Measurements from ENCODE around the gene SAMD4B. TPM values are rescaled to one million over a fixed set of nuclear protein-coding genes. Genes with fewer than 3 reads are reported as not detected.
A peak's percentile ranks its signal among the peaks of the same experiment; 100 is the strongest.

The SAMD4B gene
- total RNA-seq, 1 experiment from 2014 or later, result 129 TPM

GRCh38 chr19:39389631-39390414 is 47.6 kb downstream of the SAMD4B start:
- DNase-seq (ENCODE audit: low read depth), result no peak

GRCh38 chr19:39390451-39390750 is 48.2 kb downstream of the SAMD4B start:
- no peak for DNase-seq (ENCODE audit: low read depth)

GRCh38 chr19:39390751-39391437 is 48.7 kb downstream of the SAMD4B start, which contains the start of the genes MED29 and PAF1:
Gene MED29, plus strand, starts transcription at chr19:39391378. Its CDS starts 45 bp downstream, at chr19:39391423.
Gene PAF1, minus strand, starts transcription at chr19:39391106. Its CDS starts 242 bp downstream, at chr19:39390864.
- DNase-seq (ENCODE audit: low read depth), result peak; percentile 100

GRCh38 chr19:39397360-39398296 is 55.4 kb downstream of the SAMD4B start:
- peak; percentile 89 for DNase-seq (ENCODE audit: low read depth)

- DNase-seq (ENCODE audit: low read depth), result peak; percentile 78
Measured at GRCh38 chr19:39398297-39398864, 56.2 kb downstream of the SAMD4B start.

GRCh38 chr19:39399668-39400050 is 57.4 kb downstream of the SAMD4B start:
- no peak for DNase-seq (ENCODE audit: low read depth)

GRCh38 chr19:39400061-39400460 is 57.8 kb downstream of the SAMD4B start:
- DNase-seq (ENCODE audit: low read depth), result no peak

- no peak for DNase-seq (ENCODE audit: low read depth)
Measured at GRCh38 chr19:39401070-39401548, 58.9 kb downstream of the SAMD4B start.

GRCh38 chr19:39401549-39402345 is 59.5 kb downstream of the SAMD4B start:
- peak; percentile 61 for DNase-seq (ENCODE audit: low read depth)

GRCh38 chr19:39402346-39403300 is 60.4 kb downstream of the SAMD4B start:
- peak; percentile 78 for DNase-seq (ENCODE audit: low read depth)

- DNase-seq (ENCODE audit: low read depth), result peak; percentile 97
Measured at GRCh38 chr19:39403331-39404312, 61.4 kb downstream of the SAMD4B start.

GRCh38 chr19:39405261-39405957 is 63.2 kb downstream of the SAMD4B start:
- DNase-seq (ENCODE audit: low read depth), result no peak

- peak; percentile 21 for DNase-seq (ENCODE audit: low read depth)
Measured at GRCh38 chr19:39405958-39406655, 63.9 kb downstream of the SAMD4B start.

- DNase-seq (ENCODE audit: low read depth), result peak; percentile 64
Measured at GRCh38 chr19:39406656-39407409, 64.6 kb downstream of the SAMD4B start, which contains the start of gene ZFP36. Gene ZFP36, plus strand, starts transcription at chr19:39406847. Its CDS starts 58 bp downstream, at chr19:39406905.

GRCh38 chr19:39407410-39407659 is 65.1 kb downstream of the SAMD4B start:
- no peak for DNase-seq (ENCODE audit: low read depth)
